ENCODE data around the gene AUTS2.
"Not testable (repeated sequence)": the region's sequence is repeated elsewhere in the genome, so short reads cannot be mapped to it uniquely, and the experiment has no call there.

Gene AUTS2

GRCh38 chr7:70577078-70577477, 978.8 kb downstream of the AUTS2 start:
- in situ Hi-C loops (cut with MboI; ENCODE audit: low sequenced_read_pairs): no loop called here

DNA sequence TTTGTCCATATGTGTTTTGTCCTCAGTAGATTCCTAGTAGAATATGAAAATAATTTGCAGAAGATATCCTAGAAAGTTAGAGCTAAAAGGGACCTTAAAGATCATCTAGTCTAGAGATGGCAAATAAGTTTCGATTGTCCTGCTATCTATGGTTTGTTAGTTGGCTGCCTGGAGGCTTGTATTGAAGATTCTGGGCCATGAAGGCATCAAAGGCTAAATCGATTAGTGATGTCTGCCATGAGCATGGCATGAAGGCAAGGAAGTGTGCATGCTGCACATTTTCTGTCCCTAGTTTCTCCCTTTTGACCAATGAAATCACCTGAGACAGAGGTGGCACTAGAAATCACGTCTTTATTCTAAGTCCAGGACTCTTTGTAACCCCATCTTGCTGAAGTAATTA, 979.9 kb downstream of the AUTS2 start:
- in situ Hi-C loops (cut with MboI; ENCODE audit: low sequenced_read_pairs): no loop called here

- in situ Hi-C loops (cut with MboI; ENCODE audit: low sequenced_read_pairs): no loop called here
Observed at GRCh38 chr7:70579397-70580097, 981.3 kb downstream of the AUTS2 start.

DNA sequence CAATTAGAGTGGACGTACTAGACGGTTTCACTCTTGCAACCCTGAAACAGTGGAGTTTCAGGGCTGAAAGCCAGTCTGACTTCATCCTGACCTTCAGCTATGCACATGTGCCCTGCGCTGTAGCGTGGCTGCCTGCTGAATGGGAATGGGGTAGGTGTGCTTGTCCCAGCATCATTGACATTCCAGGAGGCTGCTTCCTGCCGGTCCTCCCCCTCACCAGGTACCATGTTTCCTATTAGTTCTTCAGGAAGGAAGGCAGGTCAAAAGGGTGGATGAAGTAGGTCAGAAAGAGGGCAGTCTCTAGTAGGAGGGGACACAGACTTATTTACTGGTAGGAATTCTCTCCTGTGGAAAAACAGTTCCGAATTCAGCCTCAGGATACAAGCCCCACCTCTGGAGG, 981.9 kb downstream of the AUTS2 start:
- in situ Hi-C loops (cut with MboI; ENCODE audit: low sequenced_read_pairs): no loop called here

DNA sequence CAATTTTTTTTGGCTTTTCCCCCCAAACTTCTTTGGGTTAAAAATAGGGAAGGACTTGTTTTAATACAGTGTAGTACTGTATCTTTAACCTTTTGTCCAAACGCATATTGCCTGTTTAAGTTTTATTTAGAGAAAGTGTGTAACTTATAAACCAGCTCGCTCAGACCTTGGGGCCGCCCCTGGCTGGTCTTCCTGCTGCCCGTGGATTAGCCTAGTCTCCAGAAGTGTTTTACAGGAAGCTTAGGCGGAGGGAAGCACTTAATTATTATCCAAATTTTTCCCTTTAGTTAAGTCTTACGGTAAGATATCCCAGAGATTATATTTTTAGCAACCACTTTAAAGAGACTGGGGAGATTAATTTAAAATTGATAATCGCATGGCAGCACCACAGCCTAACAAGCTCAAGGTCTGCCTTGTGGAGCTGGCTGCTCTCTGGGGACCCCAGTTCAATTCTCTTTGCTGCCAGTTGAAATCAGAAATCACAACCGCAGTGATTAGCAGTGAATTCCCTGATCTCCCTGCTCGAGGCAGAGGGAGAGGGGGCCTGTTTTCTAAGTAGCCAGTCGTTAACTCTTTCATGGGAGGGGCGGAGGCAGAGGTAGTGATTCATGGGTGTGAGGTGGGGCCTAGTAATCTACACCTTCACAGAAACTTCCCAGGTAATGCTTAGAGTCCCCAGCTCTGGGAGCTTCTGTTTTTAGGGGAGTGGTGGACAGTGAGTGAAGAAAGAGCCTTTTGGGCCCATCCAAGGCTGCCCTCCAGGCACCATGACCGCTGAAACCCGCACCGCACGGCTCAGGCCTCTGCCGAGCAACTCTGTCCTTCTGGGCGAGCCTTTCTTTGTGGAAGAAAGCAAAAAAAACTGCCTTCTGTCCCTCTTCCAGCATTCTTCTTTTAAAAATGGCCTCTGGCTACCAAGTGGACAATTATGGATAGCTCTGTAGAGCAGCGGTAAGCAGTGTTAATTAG, 984.9 kb downstream of the AUTS2 start:
- in situ Hi-C loops (cut with MboI; ENCODE audit: low sequenced_read_pairs): no loop called here

- in situ Hi-C loops (cut with MboI; ENCODE audit: low sequenced_read_pairs): no loop called here
Observed at GRCh38 chr7:70583965-70584883, 985.9 kb downstream of the AUTS2 start.

GRCh38 chr7:70585071-70585470, 986.8 kb downstream of the AUTS2 start:
- in situ Hi-C loops (cut with MboI; ENCODE audit: low sequenced_read_pairs): no loop called here

DNA sequence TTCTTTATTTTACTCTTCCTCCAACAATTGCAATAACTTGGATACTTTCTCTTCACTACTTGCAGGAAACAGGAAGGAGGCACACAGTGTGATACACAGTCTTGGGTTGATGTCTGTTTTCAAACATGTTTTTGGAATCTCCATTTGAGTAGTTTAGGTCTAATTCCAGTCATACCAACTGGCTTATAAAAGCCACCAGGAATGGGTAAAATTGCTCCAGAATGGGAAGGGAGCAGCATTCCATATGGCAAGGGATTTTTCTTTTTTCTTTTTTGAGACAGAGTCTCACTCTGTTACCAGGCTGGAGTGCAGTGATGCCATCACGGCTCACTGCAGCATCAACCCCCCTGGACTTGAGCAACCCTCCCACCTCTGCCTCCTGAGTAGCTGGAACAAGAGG, 988.5 kb downstream of the AUTS2 start:
- in situ Hi-C loops (cut with MboI; ENCODE audit: low sequenced_read_pairs): no loop called here

- in situ Hi-C loops (cut with MboI; ENCODE audit: low sequenced_read_pairs): no loop called here
Observed at GRCh38 chr7:70587739-70588138, 989.5 kb downstream of the AUTS2 start.

DNA sequence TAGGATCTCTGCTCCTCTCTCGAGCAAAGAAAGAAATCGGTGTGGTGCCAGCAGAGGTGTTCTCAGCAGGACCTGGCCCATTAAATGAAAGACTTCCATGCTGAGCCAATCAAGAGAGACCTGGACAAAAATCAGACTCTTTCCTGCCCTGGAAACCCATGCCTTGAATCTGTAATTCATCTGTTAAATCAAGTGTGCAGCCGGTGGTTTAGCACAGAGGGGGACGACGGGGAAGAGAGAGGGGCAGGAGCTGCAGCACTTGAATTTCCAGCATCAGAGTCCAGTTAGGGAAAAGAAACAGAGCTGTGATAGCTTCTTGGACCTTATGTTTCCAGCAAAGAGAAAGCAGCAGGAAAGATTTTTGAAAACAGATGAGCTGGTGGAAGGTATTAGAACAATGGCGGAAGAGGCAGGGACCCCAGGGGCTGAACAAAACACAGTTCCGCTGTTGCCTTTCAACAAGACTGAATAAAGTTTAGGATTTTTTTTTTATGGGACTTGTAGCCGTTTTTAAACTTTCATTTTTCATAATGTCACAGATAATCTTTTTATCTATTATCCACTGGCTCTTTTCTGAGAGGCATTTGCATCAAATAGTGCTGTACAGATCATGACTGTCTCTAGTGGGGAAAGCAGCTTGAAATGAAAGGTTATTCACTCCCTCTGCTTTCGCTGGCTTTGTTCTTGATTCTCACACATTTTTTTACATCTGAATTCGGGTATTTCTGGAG, 990.1 kb downstream of the AUTS2 start:
- in situ Hi-C loops (cut with MboI; ENCODE audit: low sequenced_read_pairs): no loop called here

- in situ Hi-C loops (cut with MboI; ENCODE audit: low sequenced_read_pairs): no loop called here
Observed at GRCh38 chr7:70589010-70589409, 990.7 kb downstream of the AUTS2 start.

DNA sequence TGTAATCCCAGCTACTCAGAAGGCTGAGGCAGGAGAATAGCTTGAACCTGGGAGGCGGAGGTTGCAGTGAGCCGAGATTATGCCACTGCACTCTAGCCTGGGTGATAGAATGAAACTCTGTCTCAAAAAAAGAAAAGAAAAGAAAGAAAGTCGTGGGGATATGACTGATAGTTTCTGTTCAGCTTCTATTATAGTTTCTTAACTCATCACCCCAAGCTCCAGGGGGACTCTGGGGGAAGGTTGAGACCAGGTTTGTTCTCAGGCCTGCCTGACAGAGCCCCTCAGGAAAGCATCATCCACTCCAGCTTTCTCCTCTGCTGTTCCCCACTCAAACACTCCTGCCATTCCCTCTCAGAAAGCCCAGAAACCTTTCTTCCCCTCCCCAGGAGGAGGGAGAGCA, 991.3 kb downstream of the AUTS2 start:
- in situ Hi-C loops (cut with MboI; ENCODE audit: low sequenced_read_pairs): no loop called here

DNA sequence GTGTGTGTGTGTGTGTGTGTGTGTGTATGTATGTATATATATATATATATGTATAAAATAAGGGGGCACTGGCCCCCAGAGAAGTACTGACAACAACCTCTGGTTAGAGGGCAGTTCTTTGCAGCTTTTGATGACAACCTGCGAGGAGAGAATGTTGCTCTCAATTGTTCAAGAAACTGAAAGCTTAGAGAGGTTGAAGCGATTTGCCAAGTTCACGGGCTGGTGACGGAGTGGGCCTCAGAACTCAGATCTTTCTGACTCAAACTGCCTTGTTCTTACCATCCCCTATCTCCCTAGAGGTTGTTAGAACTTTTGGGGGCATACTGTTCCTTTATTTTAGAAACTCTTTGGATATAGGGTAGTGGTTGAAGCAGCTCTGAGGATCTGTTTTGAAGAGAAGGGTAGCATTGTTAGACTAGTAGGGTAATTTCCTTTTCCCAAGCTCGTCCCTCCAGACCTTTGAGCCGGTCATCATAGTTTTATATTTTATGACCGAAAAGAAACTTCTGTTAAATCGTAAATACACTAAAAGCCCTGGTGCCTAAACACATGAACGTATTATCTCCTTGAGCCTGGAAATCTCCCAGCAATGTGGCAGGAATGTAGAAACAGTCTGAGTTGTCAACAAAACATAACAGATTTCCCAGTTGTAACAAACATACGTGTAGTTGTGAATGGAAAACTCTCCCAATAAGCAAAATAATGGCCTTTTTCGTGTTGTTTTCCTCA, 992.0 kb downstream of the AUTS2 start:
- in situ Hi-C loops (cut with MboI; ENCODE audit: low sequenced_read_pairs): no loop called here

DNA sequence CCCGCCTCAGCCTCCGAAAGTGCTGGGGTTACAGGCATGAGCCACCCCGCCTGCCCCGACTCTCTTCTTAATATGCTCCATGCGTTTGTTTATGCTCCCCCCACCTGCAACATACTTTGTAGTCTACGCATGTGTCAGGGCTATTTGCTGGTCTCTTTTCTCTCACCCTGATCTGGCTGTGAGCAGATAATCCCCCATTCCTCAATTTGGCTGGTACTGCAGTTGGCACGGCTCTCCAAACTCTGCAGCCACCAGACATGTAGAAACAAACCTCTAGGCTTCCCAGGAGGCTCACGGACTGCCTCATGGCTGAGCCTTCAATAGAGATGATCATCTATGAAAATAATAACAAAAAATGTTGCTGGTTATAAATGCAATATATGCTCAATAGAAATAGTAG, 993.4 kb downstream of the AUTS2 start:
- in situ Hi-C loops (cut with MboI; ENCODE audit: low sequenced_read_pairs): no loop called here

GRCh38 chr7:70592171-70592570, 993.9 kb downstream of the AUTS2 start:
- in situ Hi-C loops (cut with MboI; ENCODE audit: low sequenced_read_pairs): no loop called here

GRCh38 chr7:70594170-70594569, 995.9 kb downstream of the AUTS2 start:
- in situ Hi-C loops (cut with MboI; ENCODE audit: low sequenced_read_pairs): no loop called here

DNA sequence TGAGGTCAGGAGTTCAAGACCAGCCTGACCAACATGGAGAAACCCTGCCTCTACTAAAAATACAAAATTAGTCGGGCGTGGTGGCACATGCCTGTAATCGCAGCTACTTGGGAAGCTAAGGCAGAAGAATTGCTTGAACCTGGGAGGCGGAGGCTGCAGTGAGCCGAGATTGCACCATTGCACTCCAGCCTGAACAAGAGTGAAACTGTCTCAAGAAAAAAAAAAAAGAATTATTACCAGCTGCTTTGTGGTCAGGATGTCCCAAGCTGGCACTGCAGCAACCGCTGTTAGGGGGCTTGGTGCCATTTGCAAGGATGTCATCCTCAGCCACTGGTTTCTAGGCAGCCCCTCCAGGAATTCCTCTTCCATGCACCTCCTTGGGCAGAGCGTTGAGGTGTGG, 996.6 kb downstream of the AUTS2 start:
- in situ Hi-C loops (cut with MboI; ENCODE audit: low sequenced_read_pairs): not testable (repeated sequence)

DNA sequence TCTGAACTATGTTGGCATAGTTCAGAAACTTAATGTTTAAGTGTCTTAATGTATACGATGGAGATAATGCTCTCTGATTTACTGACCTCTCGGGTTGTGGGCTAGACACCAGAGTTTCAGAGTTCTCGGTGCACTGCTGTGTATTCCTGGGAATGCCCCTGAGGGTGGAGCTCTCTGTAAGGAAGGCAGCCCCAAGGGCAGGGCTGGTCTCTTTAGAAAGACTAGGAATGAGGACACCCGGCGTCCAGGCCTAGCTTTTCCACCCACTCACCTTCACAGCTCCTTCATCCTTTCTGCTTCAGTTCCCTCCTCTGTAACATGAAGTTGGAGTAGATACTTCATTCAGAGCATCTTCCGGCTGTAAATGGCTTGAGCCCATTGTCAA, 997.1 kb downstream of the AUTS2 start:
- in situ Hi-C loops (cut with MboI; ENCODE audit: low sequenced_read_pairs): no loop called here

- in situ Hi-C loops (cut with MboI; ENCODE audit: low sequenced_read_pairs): no loop called here
Observed at GRCh38 chr7:70595755-70596597, 997.7 kb downstream of the AUTS2 start.
